Caco-2 (cell line): ENCODE measurements around the gene COL27A1. TPM values are rescaled to one million over a fixed set of nuclear protein-coding genes. Genes with fewer than 3 reads are reported as not detected.

Experiments used
- BruUV-seq: library from RNA; stranded (reverse); fragments of 400-500 nt; replicated peaks from 2 replicates; lab custom pipeline; 2021; lab: Mats Ljungman, UMichigan
- CTCF ChIA-PET: fragments of 300-600 bp; sonication (Branson Sonifier 250); formaldehyde crosslinking; loops from one replicate; lab custom pipeline; 2022; ENCODE audit warnings: antibody characterized with exemption; lab: Charles Lee
- POLR2A ChIA-PET: fragments of 300-600 bp; sonication (Branson Sonifier 250); formaldehyde crosslinking; loops from one replicate; lab custom pipeline; 2022; ENCODE audit warnings: antibody characterized with exemption; lab: Charles Lee
- DNase-seq, 2 experiments: peaks; one replicate each; pipeline versions ENCODE4 v3.0.0 to v3.0.0-alpha.2; 2020 to 2022
- H3K27me3 ChIP-seq: replicated peaks from 2 replicates; pipeline ENCODE4 v1.6.0; 2011; ENCODE audit warnings: low read length; ENCODE audit not compliant: control insufficient read depth, insufficient read depth
- H3K36me3 ChIP-seq: 2 replicates; pipeline ENCODE4 v1.5.1; 2011; ENCODE audit warnings: low read length; ENCODE audit not compliant: control insufficient read depth, insufficient read depth
- H3K4me1 ChIP-seq: fragments of 250-450 bp; sonication (Bioruptor Pico); 2 replicates; pipeline ENCODE4 v1.5.1; 2020; ENCODE audit warnings: mild to moderate bottlenecking
- H3K4me3 ChIP-seq: 2 replicates; pipeline ENCODE4 v1.5.1; 2011; ENCODE audit warnings: low read depth, mild to moderate bottlenecking, control low read depth, low read length
- H3K9me3 ChIP-seq: fragments of 250-450 bp; sonication (Bioruptor Pico); 2 replicates; pipeline ENCODE4 v1.5.1; 2020; ENCODE audit warnings: mild to moderate bottlenecking, moderate library complexity
- H3K27ac Mint-ChIP-seq: one replicate; pipeline ENCODE4 v1.8.0; 2022; ENCODE audit warnings: mixed read lengths; ENCODE audit not compliant: unreplicated experiment
- H3K27me3 Mint-ChIP-seq: one replicate; pipeline ENCODE4 v1.8.0; 2022; ENCODE audit warnings: mixed read lengths; ENCODE audit not compliant: insufficient read depth, unreplicated experiment
- H3K36me3 Mint-ChIP-seq: one replicate; pipeline ENCODE4 v1.8.0; 2022; ENCODE audit warnings: mild to moderate bottlenecking, mixed read lengths; ENCODE audit not compliant: insufficient read depth, unreplicated experiment
- H3K4me1 Mint-ChIP-seq: one replicate; pipeline ENCODE4 v1.8.0; 2022; ENCODE audit warnings: low read depth, mixed read lengths; ENCODE audit not compliant: unreplicated experiment
- H3K4me3 Mint-ChIP-seq: one replicate; pipeline ENCODE4 v1.8.0; 2022; ENCODE audit warnings: mild to moderate bottlenecking, moderate library complexity, mixed read lengths; ENCODE audit not compliant: unreplicated experiment
- H3K9me3 Mint-ChIP-seq: one replicate; pipeline ENCODE4 v1.8.0; 2022; ENCODE audit warnings: mixed read lengths; ENCODE audit not compliant: unreplicated experiment
- intact Hi-C: fragments of 100-400 bp; cut with micrococcal nuclease; formaldehyde crosslinking; loops from one replicate; pipeline ENCODE4 v1.10.0; 2022; ENCODE audit not compliant: unreplicated experiment
- total RNA-seq: library from RNA; stranded (reverse); gene quantifications from 2 replicates; pipeline ENCODE4 v1.2.3, GENCODE V29; 2022
- TF ChIP-seq, protein P1 (sequence below), 2 experiments: fragments of 200-600 bp in 1 of 2; IDR thresholded peaks; 1 replicate in 1 of 2; 2 replicates in 1 of 2; pipeline versions ENCODE4 v1.5.1 to v1.8.0; 2011 to 2022; ENCODE audit warnings: antibody characterized with exemption in 1 of 2, control low read depth in 1 of 2, inconsistent platforms in 1 of 2, low read depth in 1 of 2, low read length in 1 of 2, mild to moderate bottlenecking in 1 of 2, moderate library complexity in 1 of 2; ENCODE audit not compliant: insufficient read depth in 1 of 2, severe bottlenecking in 1 of 2, unreplicated experiment in 1 of 2

COL27A1 gene
- total RNA-seq, 1 experiment from 2014 or later: 31.1 TPM

DNA sequence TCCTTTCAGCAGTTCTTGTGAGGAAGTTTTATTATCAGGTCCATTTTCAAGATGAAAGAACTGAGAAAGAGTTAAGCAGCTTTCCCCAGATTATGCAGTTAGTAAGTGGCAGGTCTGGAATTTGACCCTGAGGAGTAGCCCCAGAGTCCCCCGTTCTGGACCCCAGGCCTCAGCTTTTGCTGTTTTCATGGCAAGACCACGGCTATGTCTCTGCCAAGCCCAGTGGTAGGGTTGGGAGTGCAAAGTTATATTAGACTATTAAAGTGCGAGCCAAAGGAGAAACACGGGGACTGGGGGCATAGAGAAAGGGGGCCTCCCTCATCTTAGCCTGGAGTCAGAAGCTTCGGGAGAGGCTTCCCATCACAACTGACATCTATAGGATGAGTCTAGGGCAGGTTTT, 148.2 kb downstream of the COL27A1 start:
- no peaks in the 10 kb centered on the region for H3K9me3 ChIP-seq
- Mint-ChIP-seq H3K4me1 (no peaks in the 10 kb centered on the region), H3K4me3 (no peak overlapping the region), H3K36me3 (peaks cover 11% of the 10 kb centered on the region), H3K27ac (no peak overlapping the region), H3K9me3 (no peaks in the 10 kb centered on the region), H3K27me3 (no peaks in the 10 kb centered on the region)
- H3K4me3 ChIP-seq: no peak overlapping the region
- no peaks in the 10 kb centered on the region; the same call in 1 of the 2 replicates for H3K36me3 ChIP-seq
- BruUV-seq: no TSS peak
- no peak for DNase-seq
- TF ChIP-seq, protein P1, sequence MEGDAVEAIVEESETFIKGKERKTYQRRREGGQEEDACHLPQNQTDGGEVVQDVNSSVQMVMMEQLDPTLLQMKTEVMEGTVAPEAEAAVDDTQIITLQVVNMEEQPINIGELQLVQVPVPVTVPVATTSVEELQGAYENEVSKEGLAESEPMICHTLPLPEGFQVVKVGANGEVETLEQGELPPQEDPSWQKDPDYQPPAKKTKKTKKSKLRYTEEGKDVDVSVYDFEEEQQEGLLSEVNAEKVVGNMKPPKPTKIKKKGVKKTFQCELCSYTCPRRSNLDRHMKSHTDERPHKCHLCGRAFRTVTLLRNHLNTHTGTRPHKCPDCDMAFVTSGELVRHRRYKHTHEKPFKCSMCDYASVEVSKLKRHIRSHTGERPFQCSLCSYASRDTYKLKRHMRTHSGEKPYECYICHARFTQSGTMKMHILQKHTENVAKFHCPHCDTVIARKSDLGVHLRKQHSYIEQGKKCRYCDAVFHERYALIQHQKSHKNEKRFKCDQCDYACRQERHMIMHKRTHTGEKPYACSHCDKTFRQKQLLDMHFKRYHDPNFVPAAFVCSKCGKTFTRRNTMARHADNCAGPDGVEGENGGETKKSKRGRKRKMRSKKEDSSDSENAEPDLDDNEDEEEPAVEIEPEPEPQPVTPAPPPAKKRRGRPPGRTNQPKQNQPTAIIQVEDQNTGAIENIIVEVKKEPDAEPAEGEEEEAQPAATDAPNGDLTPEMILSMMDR (IDR thresholded peaks at IDR 0.05; ENCODE audit: insufficient read depth in 1 of 2, low read depth in 1 of 2, low read length in 1 of 2, severe bottlenecking in 1 of 2, unreplicated experiment in 1 of 2): no peak
- no peaks in the 10 kb centered on the region for H3K4me1 ChIP-seq
- no peaks in the 10 kb centered on the region for H3K27me3 ChIP-seq
- ChIA-PET POLR2A (no interaction called here), CTCF (interaction anchor here (0.6 kb wide), 1 partner anchor 195 kb away, joined by 3 read pairs; no protein-coding TSS in a partner anchor)
- intact Hi-C loops: no loop called here

DNA sequence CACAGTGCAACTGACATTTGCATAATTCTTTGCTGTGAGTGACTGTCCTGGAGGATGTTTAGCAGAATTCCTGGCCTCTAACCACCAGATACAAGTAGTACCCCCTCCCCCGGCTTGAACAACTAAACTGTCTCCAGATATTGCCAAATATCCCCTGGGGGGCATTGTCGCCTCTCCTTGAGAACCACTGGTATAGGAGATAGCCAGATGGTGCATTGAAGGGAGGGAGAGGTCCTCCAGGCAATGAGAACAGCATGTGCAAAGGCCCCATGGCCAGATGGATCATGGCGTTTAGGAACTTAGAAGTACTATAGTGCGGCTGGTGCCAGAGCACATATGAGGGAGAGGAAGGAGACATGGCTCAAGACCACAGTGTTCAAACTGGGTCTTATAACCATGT, 148.6 kb downstream of the COL27A1 start:
- ChIA-PET CTCF (interaction anchor here (0.9 kb wide), 1 partner anchor 196 kb away, joined by 3 read pairs; no protein-coding TSS in a partner anchor), POLR2A (no interaction called here)
- peaks cover 11% of the 10 kb centered on the region for H3K36me3 Mint-ChIP-seq
- no peak overlapping the region for H3K4me3 Mint-ChIP-seq
- Histone ChIP-seq H3K27me3 (no peaks in the 10 kb centered on the region), H3K4me1 (no peaks in the 10 kb centered on the region), H3K9me3 (no peaks in the 10 kb centered on the region), H3K4me3 (no peak overlapping the region), H3K36me3 (no peaks in the 10 kb centered on the region; the same call in 1 of the 2 replicates)
- no peaks in the 10 kb centered on the region for H3K9me3 Mint-ChIP-seq
- TF ChIP-seq, protein P1 (IDR thresholded peaks at IDR 0.05; ENCODE audit: insufficient read depth in 1 of 2, low read depth in 1 of 2, low read length in 1 of 2, severe bottlenecking in 1 of 2, unreplicated experiment in 1 of 2): no peak
- no peak for DNase-seq
- no peaks in the 10 kb centered on the region for H3K4me1 Mint-ChIP-seq
- no peak overlapping the region for H3K27ac Mint-ChIP-seq
- no TSS peak for BruUV-seq
- H3K27me3 Mint-ChIP-seq: no peaks in the 10 kb centered on the region
- intact Hi-C loops: no loop called here

DNA sequence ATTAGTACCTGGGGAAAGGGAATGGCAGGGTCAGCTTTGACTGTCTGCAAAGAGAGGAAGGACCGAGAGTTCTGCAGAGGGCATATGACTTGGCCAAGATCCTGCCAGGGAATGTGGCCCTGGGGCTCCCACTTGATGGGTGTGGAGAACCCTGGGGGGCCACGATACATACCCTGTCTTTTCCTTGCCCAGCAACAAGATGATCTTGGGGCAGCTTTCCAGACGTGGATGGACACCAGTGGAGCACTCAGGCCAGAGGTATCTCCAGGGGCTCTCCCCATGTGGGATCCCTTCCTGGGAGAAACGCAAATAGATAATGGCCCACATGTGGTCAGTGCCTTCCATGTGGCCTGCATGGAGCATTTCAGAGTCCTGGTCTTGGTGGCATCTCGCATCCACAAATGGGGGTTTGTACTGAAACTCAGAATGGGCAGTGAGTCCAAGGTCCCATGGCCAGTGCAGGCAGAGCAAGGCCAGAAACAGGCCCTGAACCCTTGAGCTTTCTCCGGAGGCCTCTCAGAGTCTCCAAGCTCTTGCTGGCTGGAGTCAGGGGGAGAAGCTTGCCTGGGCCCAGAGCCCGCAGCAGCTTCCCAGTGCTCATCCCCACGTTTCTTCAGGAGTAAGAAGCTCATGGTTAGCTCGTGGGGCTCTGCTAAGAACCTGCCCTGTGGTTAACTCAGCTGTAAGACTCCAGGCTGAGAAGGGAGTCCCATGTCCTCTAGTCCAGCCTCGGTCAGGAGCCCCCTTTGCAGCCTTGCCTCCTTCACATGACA, 149.3 kb downstream of the COL27A1 start:
- no TSS peak for BruUV-seq
- Mint-ChIP-seq H3K4me3 (no peak overlapping the region), H3K27me3 (no peaks in the 10 kb centered on the region), H3K27ac (no peak overlapping the region), H3K36me3 (peaks cover 11% of the 10 kb centered on the region), H3K4me1 (no peaks in the 10 kb centered on the region), H3K9me3 (no peaks in the 10 kb centered on the region)
- H3K36me3 ChIP-seq: no peaks in the 10 kb centered on the region
- no peak for DNase-seq
- H3K27me3 ChIP-seq: no peaks in the 10 kb centered on the region
- TF ChIP-seq, protein P1 (IDR thresholded peaks at IDR 0.05; ENCODE audit: insufficient read depth in 1 of 2, low read depth in 1 of 2, low read length in 1 of 2, severe bottlenecking in 1 of 2, unreplicated experiment in 1 of 2): no peak
- H3K9me3 ChIP-seq: no peaks in the 10 kb centered on the region
- no peaks in the 10 kb centered on the region for H3K4me1 ChIP-seq
- CTCF ChIA-PET: interaction anchor here (0.9 kb wide), 1 partner anchor 196 kb away, joined by 3 read pairs; no protein-coding TSS in a partner anchor
- intact Hi-C loops: loop anchor here (1.0 kb wide), 2 partner anchors 196 to 567 kb away; no protein-coding TSS in a partner anchor
- POLR2A ChIA-PET: no interaction called here
- no peak overlapping the region for H3K4me3 ChIP-seq
